ENCODE results near the gene ENOPH1. TPM values are rescaled to one million over a fixed set of nuclear protein-coding genes. Genes with fewer than 3 reads are reported as not detected.

Gene ENOPH1
- total RNA-seq, 1 donor from 2014 or later = 27.5 TPM

DNA sequence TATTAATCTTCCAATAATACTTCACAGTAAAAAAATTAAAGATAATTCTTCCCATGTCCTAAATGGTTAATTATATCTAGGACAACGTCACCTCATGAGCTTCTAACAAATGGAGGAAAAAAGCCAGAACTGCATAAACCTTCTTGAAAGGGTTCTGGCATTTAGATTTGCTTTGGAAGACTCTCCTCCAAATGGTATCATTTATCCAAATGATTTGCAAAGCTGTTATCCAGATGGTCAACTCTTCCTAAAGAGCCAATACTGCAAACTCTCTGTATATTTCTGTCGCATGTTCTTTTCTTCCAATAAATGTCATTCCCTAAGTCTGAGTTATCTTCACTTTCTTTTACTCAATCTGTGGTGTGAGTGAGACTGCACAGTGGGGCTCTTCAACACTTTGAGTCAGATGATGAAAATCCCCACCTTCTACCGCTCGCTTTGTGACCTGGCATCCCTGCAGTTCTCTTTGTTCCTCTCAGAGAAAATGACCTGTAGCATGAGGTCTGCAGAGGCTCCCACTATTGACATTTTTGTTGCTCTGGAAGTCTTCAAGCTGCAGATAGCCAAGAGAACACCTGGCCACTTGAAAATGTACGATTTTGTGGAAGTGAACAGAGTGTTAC lies 78.5 kb downstream of the ENOPH1 start:
- DNase-seq (ENCODE audit: low spot score) = no peak

DNA sequence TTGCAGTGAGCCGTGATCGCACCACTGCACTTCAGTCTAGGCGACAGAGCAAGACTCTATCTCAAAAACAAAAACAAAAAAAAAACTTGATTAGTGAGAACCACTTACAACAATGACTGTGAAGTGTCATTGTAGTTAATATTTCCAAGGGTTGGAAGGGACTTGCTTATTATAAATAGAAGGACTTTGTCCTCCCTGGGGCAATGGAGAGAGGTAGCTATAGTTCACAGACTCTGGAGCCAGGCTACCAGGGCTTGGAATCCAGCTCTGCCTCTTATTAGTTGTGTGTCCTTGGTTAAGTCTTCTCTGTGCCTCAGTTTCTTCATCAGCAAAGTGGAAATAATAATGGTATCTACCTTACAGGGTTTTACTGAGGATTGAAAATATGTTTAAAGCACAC lies 79.8 kb downstream of the ENOPH1 start:
- no peak for DNase-seq (ENCODE audit: low spot score)

Other genes starting within 250 kb of the ENOPH1 start
- gene HNRNPD, start 56.6 kb upstream of the ENOPH1 start, total RNA-seq = 223 TPM
- gene HNRNPDL, start 128 bp upstream of the ENOPH1 start, total RNA-seq = 310 TPM
- 4.8 TPM for gene TMEM150C, start 131.4 kb downstream of the ENOPH1 start, total RNA-seq